K562 (cell line): ENCODE measurements around the gene TUT1. TPM values are rescaled to one million over a fixed set of nuclear protein-coding genes. Genes with fewer than 3 reads are reported as not detected.
A peak's percentile ranks its signal among the peaks of the same experiment; 100 is the strongest.

ENCODE experiments used
- CXXC5 ChIP-seq: fragments of 250-450 bp; sonication (Bioruptor Pico); IDR thresholded peaks from 2 replicates; pipeline ENCODE4 v1.8.0; 2022; ENCODE audit warnings: inconsistent platforms, mild to moderate bottlenecking, moderate library complexity
- EHMT2 ChIP-seq: fragments of 450-650 bp; IDR thresholded peaks from 2 replicates; pipeline ENCODE4 v1.6.1; 2018; ENCODE audit warnings: antibody characterized with exemption
- ETV6 ChIP-seq, 3 experiments: fragments of 150-350 bp in 1 of 3; sonication (generic) in 1 of 3; formaldehyde crosslinking in 1 of 3; IDR thresholded peaks; 2 replicates each; pipeline versions ENCODE4 v1.6.1 to v1.8.0; 2014 to 2022; ENCODE audit warnings: borderline replicate concordance in 2 of 3, low read depth in 2 of 3, antibody characterized with exemption in 1 of 3, low read length in 1 of 3, mild to moderate bottlenecking in 1 of 3, missing genetic modification reagents in 1 of 3
- FOXA3 ChIP-seq, 2 experiments: fragments of 450-650 bp in 1 of 2; sonication (generic) in 1 of 2; formaldehyde crosslinking; IDR thresholded peaks in 1 of 2; conservative IDR thresholded peaks in 1 of 2; 2 replicates each; pipeline versions ENCODE4 v1.4.0 to v1.8.0; 2020 to 2022; ENCODE audit warnings: mild to moderate bottlenecking in 2 of 2, missing genetic modification reagents in 1 of 2
- HLTF ChIP-seq: fragments of 450-650 bp; IDR thresholded peaks from 2 replicates; pipeline ENCODE4 v1.6.1; 2016
- MIER1 ChIP-seq: fragments of 450-650 bp; IDR thresholded peaks from 2 replicates; pipeline ENCODE4 v1.6.1; 2016; ENCODE audit warnings: antibody characterized with exemption, mild to moderate bottlenecking, low read depth
- MLLT1 ChIP-seq, 2 experiments: fragments of 450-650 bp; IDR thresholded peaks; 2 replicates each; pipeline ENCODE4 v1.6.1; 2016
- MYBL2 ChIP-seq, 2 experiments: fragments of 450-650 bp in 1 of 2; sonication (generic) in 1 of 2; formaldehyde crosslinking in 1 of 2; IDR thresholded peaks; 2 replicates each; pipeline versions ENCODE4 v1.6.1 to v1.8.1; 2017 to 2022; ENCODE audit warnings: borderline replicate concordance in 1 of 2, inconsistent platforms in 1 of 2, low read depth in 1 of 2, mild to moderate bottlenecking in 1 of 2, missing genetic modification reagents in 1 of 2, moderate library complexity in 1 of 2
- NRF1 ChIP-seq, 2 experiments: fragments of 450-650 bp; IDR thresholded peaks in 1 of 2; conservative IDR thresholded peaks in 1 of 2; 2 replicates each; pipeline ENCODE4 v1.6.1; 2014; ENCODE audit warnings: mild to moderate bottlenecking in 2 of 2
- SRSF7 ChIP-seq: fragments of 200-400 bp; formaldehyde crosslinking; optimal IDR thresholded peaks from 2 replicates; pipeline ENCODE3; 2017; ENCODE audit warnings: mild to moderate bottlenecking, low read depth, low read length
- SUPT5H ChIP-seq: fragments of 450-650 bp; IDR thresholded peaks from 2 replicates; pipeline ENCODE4 v1.6.1; 2016
- TGIF2 ChIP-seq: sonication (generic); formaldehyde crosslinking; IDR thresholded peaks from 2 replicates; pipeline ENCODE4 v1.8.1; 2022; ENCODE audit warnings: mild to moderate bottlenecking, missing genetic modification reagents, moderate library complexity
- U2AF2 ChIP-seq: fragments of 200-400 bp; formaldehyde crosslinking; optimal IDR thresholded peaks from 2 replicates; pipeline ENCODE3; 2017; ENCODE audit warnings: low read depth, mild to moderate bottlenecking, low read length
- XRCC3 ChIP-seq: fragments of 450-650 bp; IDR thresholded peaks from 2 replicates; pipeline ENCODE4 v1.6.1; 2017; ENCODE audit warnings: mild to moderate bottlenecking, moderate library complexity
- ZNF224 ChIP-seq: sonication (generic); formaldehyde crosslinking; IDR thresholded peaks from 2 replicates; pipeline ENCODE4 v1.8.0; 2022; ENCODE audit warnings: mild to moderate bottlenecking, missing genetic modification reagents
- ZNF384 ChIP-seq: IDR thresholded peaks from 2 replicates; pipeline ENCODE4 v1.6.1; 2012; ENCODE audit warnings: low read depth, low read length, improper control_type of control experiment
- polyA plus RNA-seq, 8 experiments: library from polyadenylated mRNA; depleted of rRNA in 4 of 8; stranded (reverse) in 5 of 8; unstranded in 3 of 8; fragments of >200 nt; fragmentation: Nextera tagmentation in 2 of 8; fragmentation: Illumina TruSeq in 1 of 8; extraction: Ambion mirVana in 2 of 8; extraction: Trizol in 1 of 8; gene quantifications; 2 replicates each; pipeline versions ENCODE4 v1.2.1 to v1.2.3, GENCODE V29; 2011 to 2014; ENCODE audit warnings: inconsistent platforms in 1 of 8, missing spikeins in 1 of 8
- total RNA-seq, 7 experiments: library from RNA; depleted of rRNA in 6 of 7; stranded (reverse); fragments of >200 nt in 6 of 7; fragmentation: Illumina TruSeq in 2 of 7; extraction: Trizol in 2 of 7; gene quantifications; 2 replicates each; pipeline versions ENCODE4 v1.2.1 to v1.2.3, GENCODE V29; 2011 to 2021; ENCODE audit warnings: low replicate concordance in 1 of 7
- TF ChIP-seq, protein P1 (sequence below): fragments of 150-350 bp; IDR thresholded peaks from 2 replicates; pipeline ENCODE4 v1.6.1; 2014; ENCODE audit warnings: low read depth, mild to moderate bottlenecking, low read length, borderline replicate concordance
- TF ChIP-seq, protein P2 (sequence below): fragments of 250-450 bp; sonication (Bioruptor Pico); IDR thresholded peaks from 2 replicates; pipeline ENCODE4 v1.8.0; 2022; ENCODE audit warnings: inconsistent platforms
- TF ChIP-seq, protein P3 (sequence below): sonication (generic); formaldehyde crosslinking; IDR thresholded peaks from 2 replicates; pipeline ENCODE4 v1.8.0; 2022; ENCODE audit warnings: missing genetic modification reagents, mild to moderate bottlenecking, borderline replicate concordance

TUT1 gene
- total and polyA plus RNA-seq, 9 of the 15 experiments (the other 6 are each of a cell fraction or from before 2014, with no cell fraction given) = 0.66 to 44.3 (median 15.7) TPM

GRCh38 chr11:62602141-62603071, 11.1 kb upstream of the TUT1 start (continued):
- TF ChIP-seq, protein P1, sequence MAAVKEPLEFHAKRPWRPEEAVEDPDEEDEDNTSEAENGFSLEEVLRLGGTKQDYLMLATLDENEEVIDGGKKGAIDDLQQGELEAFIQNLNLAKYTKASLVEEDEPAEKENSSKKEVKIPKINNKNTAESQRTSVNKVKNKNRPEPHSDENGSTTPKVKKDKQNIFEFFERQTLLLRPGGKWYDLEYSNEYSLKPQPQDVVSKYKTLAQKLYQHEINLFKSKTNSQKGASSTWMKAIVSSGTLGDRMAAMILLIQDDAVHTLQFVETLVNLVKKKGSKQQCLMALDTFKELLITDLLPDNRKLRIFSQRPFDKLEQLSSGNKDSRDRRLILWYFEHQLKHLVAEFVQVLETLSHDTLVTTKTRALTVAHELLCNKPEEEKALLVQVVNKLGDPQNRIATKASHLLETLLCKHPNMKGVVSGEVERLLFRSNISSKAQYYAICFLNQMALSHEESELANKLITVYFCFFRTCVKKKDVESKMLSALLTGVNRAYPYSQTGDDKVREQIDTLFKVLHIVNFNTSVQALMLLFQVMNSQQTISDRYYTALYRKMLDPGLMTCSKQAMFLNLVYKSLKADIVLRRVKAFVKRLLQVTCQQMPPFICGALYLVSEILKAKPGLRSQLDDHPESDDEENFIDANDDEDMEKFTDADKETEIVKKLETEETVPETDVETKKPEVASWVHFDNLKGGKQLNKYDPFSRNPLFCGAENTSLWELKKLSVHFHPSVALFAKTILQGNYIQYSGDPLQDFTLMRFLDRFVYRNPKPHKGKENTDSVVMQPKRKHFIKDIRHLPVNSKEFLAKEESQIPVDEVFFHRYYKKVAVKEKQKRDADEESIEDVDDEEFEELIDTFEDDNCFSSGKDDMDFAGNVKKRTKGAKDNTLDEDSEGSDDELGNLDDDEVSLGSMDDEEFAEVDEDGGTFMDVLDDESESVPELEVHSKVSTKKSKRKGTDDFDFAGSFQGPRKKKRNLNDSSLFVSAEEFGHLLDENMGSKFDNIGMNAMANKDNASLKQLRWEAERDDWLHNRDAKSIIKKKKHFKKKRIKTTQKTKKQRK = no peak
- TF ChIP-seq SRSF7 (no peak), ETV6 (IDR thresholded peaks at IDR 0.05; ENCODE audit: borderline replicate concordance in 1 of 2, low read depth in 2 of 2, low read length in 1 of 2) (no peak), ETV6 (CRISPR knock-in tag; IDR thresholded peaks at IDR 0.05; ENCODE audit: borderline replicate concordance) (no peak), NRF1 (conservative IDR thresholded peaks at IDR 0.05 in 1 of 2, IDR thresholded peaks at IDR 0.05 in 1 of 2) (no peak), MIER1 (no peak), CXXC5 (CRISPR knock-in tag) (peak; percentile 77), MYBL2 (IDR thresholded peaks at IDR 0.05; ENCODE audit: low read depth) (no peak), MYBL2 (CRISPR knock-in tag; IDR thresholded peaks at IDR 0.05; ENCODE audit: borderline replicate concordance) (no peak), FOXA3 (CRISPR knock-in tag; conservative IDR thresholded peaks at IDR 0.05 in 1 of 2, IDR thresholded peaks at IDR 0.05 in 1 of 2) (no peak), MLLT1 (IDR thresholded peaks at IDR 0.05) (peak in 1 of 2 experiments; percentile 74; a peak in 1 of 4 replicates), HLTF (no peak), XRCC3 (no peak), TGIF2 (CRISPR knock-in tag) (no peak), SUPT5H (no peak), ZNF384 (no peak), ZNF224 (CRISPR knock-in tag) (no peak), U2AF2 (no peak), EHMT2 (no peak)
- TF ChIP-seq, protein P2, sequence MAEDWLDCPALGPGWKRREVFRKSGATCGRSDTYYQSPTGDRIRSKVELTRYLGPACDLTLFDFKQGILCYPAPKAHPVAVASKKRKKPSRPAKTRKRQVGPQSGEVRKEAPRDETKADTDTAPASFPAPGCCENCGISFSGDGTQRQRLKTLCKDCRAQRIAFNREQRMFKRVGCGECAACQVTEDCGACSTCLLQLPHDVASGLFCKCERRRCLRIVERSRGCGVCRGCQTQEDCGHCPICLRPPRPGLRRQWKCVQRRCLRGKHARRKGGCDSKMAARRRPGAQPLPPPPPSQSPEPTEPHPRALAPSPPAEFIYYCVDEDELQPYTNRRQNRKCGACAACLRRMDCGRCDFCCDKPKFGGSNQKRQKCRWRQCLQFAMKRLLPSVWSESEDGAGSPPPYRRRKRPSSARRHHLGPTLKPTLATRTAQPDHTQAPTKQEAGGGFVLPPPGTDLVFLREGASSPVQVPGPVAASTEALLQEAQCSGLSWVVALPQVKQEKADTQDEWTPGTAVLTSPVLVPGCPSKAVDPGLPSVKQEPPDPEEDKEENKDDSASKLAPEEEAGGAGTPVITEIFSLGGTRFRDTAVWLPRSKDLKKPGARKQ (CRISPR knock-in tag) = no peak
- TF ChIP-seq, protein P3, sequence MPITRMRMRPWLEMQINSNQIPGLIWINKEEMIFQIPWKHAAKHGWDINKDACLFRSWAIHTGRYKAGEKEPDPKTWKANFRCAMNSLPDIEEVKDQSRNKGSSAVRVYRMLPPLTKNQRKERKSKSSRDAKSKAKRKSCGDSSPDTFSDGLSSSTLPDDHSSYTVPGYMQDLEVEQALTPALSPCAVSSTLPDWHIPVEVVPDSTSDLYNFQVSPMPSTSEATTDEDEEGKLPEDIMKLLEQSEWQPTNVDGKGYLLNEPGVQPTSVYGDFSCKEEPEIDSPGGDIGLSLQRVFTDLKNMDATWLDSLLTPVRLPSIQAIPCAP (CRISPR knock-in tag) = no peak
